H1 (cell line): ENCODE data around the gene PRSS22.

Experiments used
- EZH2 ChIP-seq: fragments of 200-600 bp; sonication (generic); IDR thresholded peaks from 2 replicates; pipeline ENCODE4 v1.7.1; 2012; ENCODE audit warnings: low read depth, mild to moderate bottlenecking, moderate library complexity, low read length, inconsistent platforms; ENCODE audit not compliant: severe bottlenecking
- KDM4A ChIP-seq: IDR thresholded peaks from one replicate; pipeline ENCODE4 v1.7.1; 2012; ENCODE audit warnings: low read depth, mild to moderate bottlenecking, moderate library complexity, low read length, inconsistent platforms; ENCODE audit not compliant: severe bottlenecking
- RAD21 ChIP-seq, 2 experiments: IDR thresholded peaks in 1 of 2; conservative IDR thresholded peaks in 1 of 2; 2 replicates each; pipeline ENCODE4 v1.6.1; 2011; ENCODE audit warnings: low read depth in 2 of 2, low read length in 2 of 2, improper control_type of control experiment in 1 of 2, inconsistent platforms in 1 of 2, mild to moderate bottlenecking in 1 of 2, moderate library complexity in 1 of 2

GRCh38 chr16:2896480-2897010 is 38.6 kb upstream of the PRSS22 start:
- TF ChIP-seq EZH2 = no peak
- TF ChIP-seq KDM4A = no peak
- TF ChIP-seq RAD21 (IDR thresholded peaks at IDR 0.05 in 1 of 2, conservative IDR thresholded peaks at IDR 0.05 in 1 of 2; ENCODE audit: low read depth in 2 of 2, low read length in 2 of 2) = no peak
